ENCODE data around the gene RPTOR.

Gene RPTOR

DNA sequence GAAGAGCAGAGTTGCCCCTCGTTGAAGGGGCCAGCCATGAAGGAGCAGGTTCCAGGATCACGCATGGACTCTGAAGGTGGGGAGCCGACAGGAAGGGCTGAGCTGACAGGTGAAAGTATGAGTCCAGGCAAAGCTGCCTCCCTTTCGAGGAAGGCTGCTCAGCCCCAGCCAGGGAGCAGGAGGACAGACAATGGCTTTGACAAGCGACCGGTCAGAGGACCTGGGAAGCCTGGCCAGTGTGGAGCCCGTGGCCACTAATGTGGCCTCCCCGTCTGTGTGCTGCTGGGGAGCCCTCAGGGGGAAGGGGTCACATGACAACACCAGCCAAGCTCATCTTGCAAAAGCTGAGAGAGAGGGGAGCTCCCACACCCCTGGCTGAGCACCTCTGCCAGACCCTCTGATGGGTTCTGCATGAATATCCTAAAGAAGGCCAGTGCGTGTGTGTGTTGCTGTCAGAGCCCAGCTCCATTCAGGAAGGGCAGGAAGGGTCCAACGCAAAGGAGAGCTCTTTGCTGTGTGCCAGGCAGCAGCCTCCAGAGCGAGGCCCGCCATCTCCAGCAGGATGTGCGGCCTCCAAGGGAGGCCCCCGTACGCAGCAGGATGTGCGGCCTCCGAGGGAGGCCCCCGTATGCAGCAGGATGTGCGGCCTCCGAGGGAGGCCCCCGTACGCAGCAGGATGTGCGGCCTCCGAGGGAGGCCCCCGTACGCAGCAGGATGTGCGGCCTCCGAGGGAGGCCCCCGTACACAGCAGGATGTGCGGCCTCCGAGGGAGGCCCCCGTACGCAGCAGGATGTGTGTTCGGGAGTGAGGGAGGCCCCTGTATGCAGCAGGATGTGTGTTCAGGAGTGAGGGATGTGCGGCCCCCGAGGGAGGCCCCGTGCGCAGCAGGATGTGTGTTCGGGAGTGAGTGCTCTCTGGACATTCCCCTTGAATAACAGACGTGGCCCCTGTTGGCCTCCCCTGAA lies 344.9 kb downstream of the RPTOR start:
- peak; percentile 30 for DNase-seq

DNA sequence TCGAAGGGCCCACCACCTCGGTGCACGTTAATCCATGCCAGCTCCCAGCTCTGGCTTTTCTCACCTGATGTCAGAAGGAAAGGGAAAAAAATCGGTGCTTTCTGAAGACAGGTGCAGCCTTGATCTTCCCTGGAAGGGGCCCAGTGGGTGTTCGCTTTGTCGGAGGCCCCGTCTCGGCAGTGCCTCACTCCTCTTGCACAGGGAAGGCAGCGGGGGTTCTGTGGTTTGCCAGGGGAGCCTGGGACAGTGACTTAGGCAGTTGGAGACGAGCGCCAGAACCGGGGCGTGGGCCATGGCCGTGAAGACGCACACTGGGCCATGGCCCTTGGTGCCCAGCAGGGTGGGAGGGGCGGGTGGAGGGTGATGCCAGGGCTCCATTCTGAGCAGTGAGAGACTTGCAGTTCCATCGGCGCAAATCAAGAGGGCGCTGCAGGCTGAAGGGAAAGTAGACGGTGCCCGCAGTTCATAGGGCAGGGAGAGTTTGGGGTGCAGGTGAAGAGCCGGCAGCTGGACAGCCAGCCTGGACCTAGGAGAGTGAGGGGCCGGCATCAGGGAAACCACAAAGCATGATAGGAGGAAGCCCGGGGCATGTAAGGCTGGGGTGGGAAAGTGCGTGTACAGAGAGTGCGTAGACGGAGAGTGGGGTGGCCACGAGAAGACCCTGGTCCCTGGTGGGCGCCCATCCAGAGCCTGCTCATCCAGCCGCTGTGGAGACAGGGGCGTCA lies 345.7 kb downstream of the RPTOR start:
- DNase-seq = no peak

DNA sequence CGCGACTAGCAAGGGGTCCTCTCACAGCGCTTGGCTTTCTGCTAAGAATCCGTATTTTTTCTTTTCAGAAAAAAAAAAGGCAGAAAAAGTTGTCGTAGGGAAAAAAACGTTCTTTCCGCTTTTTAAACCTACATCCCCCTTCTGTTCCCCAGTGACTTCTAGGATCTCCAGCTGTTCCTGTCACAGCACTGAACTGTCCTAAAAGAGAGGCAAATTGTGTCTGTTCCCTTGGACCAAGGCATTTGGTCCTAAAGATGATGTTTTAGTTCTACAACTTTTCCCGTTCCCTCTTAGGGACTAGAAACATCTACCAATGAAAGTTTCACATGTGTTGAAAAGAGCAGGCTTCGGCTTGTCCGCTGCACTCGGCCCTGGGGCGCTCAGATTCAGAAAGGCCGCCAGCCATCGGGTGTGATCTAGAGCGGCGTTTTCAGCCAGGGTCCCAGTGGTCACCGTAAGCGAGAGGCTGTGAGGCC lies 346.3 kb downstream of the RPTOR start:
- DNase-seq = no peak

DNA sequence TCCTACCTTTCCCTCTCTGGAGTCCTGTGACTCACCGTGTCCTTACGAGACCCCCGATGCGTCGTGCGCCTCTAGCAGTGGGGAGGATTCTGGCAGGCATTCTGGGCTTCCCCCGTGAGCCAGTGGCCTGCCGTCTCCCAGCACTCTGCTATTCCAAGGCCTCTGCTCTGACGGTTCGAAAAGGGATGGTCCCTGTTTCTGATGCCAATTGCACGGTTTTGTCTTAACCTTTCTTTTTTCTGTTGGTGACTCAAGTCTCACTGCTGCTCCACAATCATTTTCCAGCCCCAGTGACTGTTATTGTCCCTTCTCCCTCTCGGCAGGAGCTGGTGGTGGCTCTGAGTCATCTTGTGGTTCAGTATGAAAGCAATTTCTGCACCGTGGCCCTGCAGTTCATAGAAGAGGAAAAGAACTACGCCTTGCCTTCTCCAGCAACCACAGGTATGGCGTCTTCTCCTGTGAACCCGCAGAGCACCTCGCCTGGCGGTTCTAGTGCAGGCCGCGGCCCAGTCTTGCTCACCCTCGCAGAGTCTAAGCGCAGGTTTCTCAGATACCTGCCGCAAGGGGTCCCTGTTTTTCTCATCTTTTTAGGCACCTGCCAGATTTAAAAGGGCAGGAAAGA lies 346.9 kb downstream of the RPTOR start:
- peak; percentile 70 for DNase-seq

DNA sequence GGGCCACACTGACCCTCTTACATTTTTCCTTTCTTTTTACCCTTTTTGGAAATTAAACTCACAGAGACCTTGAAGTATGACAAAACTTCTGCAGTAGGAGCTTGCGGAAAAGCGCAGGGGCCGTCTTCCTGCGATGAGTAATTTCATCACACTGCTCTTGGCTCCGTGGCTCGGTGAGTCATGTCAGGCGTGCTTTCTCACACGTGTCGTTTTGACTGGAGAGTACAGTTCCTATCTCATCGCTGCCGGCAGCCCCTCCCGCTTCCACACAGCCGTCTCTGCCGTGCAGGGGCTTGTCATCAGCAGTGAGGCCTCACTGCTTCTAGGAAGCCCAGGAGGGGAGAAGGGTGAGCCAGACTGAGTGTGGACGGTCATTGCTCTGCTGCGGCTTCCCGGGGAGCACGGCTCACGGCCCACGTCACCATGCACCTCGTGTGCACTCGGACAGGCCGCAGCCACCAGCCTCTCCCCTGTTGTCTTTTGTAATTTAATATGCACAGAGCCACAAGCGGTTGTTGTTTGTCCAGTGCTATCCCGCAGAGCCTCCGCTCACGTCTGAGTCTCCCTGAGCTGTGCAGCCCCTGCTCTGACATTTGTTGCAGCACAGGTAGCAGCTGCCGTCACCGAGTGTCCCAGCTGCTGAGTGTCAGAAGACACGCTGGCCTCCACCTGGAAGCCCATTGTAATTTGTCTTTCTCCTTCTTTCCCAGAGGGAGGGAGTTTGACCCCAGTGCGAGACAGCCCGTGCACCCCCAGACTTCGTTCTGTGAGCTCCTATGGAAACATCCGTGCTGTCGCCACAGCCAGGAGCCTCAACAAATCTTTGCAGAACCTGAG lies 347.6 kb downstream of the RPTOR start:
- peak; percentile 61 for DNase-seq

DNA sequence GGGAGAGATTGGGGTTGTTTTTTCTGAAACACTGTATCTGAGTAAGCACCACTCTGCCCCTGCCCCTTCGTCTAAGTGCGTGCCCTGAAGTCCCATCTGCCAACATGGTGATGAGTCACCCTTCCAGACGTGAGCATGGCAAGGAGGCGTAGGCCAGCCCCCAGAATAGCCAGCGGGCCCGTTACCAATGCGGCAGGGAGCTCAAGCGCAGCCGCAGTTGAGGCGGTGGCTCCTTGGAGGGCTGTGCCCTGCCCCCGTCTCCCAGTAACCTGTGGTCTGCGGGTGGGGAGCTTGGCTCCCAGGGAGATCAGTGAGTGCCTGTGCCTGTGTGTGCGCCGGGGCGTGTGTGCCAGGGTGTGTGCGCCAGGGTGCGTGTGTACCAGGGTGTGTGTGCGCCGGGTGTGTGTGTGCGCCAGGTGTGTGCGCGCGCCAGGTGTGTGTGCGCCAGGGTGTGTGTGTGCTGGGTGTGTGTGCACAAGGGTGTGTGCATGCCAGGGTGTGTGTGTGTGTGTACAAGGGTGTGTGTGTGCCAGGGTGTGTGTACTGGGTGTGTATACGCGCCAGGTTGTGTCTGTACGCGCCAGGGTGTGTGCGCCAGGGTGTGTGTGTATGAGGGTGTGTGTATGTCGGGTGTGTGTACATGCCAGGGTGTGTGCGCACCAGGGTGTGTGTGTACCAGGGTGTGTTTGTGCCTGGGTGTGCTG lies 348.4 kb downstream of the RPTOR start:
- DNase-seq = no peak

DNA sequence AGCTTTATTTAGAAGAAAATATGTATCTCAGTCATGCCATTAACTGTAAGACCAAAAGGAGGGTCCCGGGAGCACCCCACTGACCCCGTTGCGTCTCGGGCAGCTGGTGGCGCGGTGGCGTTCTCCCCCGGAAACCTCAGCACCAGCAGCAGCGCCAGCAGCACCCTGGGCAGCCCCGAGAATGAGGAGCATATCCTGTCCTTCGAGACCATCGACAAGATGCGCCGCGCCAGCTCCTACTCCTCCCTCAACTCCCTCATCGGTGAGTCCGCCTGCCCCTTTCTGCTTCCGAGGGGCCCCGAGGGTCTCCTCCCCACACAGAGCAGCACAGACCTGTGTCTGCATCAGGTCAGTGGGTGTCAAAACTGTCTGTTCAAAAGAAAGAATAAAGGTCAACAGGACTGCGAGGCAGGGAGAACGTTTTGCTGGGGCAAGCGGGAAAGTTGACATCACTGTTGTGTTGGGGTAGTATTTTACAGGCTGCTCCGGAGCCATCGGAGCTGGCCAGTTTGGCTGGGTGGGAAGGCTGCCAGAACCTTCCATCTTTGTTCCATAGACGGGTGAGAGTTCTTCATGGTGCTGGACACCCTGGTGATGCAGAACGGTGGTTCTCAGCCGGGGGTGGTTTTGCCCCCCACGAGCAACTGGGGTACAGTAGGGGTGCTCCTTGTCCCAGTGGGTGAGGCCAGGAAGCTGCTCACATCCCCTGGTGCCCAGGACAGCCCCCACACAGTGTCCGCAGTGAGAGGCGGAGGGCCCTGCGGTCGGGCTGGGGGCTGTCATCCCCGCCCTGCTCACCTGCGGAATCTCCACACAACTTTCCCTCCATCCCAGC lies 349.2 kb downstream of the RPTOR start:
- no peak for DNase-seq

DNA sequence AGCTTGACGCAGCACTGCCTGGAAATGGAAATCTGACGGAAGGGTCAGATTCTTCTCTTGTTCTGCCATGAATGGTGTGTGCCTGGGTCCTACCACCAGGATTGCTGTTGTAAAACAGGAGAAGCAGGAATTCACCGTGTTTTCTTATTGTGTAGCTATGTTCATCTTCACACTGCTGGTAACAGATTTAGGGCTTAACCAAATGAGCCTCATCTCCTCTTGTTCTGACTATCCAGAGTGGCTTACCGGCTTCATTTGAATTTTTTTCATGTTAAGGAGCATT lies 349.7 kb downstream of the RPTOR start:
- no peak for DNase-seq

DNA sequence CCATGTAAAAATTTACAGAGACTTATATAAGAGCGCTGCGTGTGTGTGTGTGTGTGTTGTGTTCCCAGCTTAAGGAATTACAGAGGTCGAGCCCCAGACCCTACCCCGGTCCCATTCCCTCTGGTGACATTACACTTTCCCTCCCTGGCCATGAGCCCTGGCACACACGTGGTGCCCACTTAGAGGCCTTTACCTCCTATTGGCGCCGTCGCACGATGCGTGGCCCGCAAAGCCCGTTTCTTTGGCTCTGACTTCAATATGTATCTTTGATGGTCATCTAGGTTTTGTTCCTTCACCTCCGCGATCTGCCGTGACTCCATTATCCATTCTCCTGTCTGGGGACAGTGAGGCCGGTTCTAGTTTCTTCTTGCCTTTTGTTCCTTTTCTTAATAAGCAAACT lies 350.1 kb downstream of the RPTOR start:
- DNase-seq = no peak

DNA sequence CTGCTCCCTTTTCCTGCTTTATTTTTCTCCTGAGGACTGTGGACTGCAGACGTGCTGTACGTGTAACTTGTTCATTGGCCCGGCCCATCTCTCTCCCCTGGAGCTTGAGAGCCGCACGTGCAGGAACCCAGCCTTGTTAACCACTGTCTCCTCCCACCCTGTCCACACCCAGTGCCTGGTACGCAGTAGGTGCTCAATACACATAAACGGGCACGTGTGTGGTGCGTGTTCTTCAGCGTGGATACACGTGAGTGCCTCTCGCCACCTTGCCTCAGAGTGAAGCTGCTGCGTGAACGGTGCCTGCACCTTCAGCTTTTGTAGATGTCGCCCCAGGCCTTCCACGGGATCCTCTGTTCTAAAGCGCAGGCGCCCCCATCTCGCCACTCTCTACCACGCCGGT lies 350.7 kb downstream of the RPTOR start:
- DNase-seq = no peak

DNA sequence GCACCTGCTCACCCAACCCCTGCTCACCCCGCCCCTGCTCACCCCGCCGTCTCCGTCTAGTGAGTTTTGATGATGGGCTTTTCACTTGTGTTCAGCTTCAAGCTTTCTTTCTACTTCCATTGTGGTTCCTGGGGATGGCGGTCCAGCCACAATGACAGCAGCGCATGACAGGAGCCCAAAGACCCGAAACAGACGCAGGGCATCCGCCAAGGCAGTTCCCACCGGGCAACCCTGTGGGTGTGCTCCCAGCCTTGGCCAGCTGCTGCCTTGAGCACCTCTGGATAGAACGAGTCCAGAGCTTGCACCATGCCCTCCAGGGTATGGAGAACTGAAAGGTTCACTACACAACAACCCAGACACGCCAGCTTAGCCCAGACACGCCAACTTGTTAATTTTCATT lies 354.1 kb downstream of the RPTOR start:
- no peak for DNase-seq

DNA sequence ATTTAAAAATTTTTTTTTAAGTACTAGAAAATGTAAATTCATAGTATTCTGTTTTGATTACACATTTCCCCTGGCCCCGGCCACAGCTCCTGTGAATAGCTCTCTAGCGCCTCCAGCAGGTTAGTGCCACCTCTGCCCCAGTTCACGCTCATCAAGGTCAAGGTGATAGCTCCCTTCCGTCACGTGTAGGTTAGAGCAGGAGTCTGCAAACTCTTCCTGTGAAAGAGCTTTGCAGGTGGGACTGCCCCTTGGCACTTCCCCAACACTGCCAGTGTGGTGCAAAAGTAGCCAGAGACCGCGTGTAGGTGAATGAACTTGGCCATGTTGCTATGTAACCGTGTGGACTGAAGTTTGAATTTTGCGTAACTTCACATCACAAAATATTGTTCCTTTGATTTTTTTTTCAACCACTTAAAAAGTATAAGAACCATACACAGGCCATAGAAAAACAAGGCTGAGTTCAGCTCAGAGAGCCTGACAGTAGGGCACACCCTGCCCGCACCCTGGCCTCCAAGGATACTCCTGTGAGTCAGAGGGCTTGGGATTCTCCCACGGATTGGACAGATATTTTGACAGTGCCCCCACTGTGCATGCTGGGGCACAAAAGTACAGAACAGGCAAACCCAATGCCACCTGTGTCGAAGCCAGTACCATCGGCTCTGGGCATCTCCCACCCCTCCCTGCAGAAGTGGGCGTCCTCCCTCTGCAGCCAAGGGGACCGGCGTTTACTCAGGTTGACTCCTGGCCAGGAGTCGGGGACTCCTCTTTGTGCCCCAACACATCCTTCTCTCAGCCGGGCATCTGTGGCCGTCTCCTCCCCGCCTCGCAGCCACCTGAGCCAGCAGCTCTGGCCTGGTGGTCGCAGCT lies 355.0 kb downstream of the RPTOR start:
- peak; percentile 81 for DNase-seq

DNA sequence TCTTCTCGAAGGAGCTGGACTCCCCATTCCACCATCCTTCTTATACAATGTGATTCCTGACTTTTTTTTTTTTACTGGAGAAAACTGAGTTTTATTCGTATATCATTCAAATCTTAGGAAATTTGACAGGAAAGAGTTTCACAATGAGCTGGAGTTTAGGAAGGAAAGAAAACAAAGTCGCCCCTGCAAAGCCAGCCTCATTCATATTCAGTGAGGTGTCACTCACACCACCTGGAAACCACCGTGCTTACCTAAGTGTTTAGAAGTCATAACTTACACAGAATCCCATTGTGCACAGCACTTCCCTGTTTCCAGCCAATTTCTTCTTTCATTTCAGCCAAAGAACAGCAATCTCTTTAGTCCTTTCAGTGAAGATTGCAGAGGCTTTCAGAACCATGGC lies 356.7 kb downstream of the RPTOR start:
- DNase-seq = no peak

DNA sequence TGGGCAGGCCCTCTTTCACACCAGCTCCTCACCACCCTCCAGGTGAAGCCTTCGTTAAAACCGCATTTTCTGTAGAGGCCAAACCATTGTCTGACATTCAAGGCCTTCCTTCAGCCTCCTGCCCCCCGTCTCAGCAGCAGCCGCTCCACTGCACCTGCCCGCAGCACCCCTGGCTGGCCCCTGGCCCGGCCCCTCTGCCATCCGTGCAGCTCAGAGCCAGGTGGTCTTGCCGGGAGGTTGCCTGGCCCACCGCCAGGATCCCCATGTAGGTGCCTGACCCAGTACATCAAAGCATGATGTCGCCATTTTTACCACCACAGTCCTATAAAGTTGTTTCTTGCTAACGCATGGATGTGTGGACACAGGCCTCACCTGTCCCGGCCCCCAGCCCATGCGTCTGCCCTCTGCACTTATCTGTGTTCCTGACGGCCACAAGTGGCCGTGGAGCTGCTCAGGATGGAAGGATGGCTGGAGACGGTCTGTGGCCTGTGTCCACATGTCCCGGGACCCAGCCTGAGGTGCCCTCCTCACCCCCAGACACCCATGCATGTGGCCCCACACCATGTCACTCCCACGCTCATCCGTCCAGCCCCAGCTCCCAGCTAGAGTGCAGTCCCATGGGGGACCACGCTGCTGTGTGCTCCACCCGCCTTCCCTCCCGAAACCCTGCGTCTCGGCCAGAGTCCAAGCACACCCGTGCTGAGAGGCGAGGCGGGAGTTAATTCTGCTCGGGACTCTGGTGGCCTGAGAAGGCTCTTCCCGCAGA lies 357.7 kb downstream of the RPTOR start:
- DNase-seq = no peak

DNA sequence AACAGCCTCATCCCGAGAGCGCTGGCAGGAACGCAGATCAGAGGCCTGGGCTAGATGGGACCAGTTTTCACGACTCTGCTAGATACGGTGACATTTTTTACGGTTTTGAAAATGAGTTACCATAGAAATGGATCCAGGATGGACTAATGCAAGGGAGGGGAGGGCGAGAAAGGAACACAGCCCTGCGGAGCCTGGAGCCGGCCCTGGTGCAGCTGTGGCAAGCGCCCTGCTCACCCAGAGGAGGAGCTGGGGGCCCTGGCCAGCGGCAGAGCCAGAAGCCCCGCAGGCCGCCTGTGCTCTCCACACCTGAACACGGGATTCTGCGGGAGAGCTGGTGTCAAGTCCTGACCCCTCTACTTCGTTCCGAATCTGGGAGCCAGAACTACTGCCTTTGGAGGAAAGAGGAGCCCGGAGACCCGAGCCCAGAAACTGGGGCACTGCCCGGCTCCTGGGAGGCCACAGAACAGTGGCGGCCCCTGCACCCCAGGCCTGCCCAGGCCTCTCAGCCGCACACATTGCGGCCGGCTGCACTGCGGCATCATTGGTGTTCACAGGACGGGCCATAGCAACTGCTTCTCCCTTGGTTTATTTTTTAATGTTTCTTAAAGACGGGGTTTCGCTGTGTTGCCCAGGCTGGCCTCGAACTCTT lies 358.4 kb downstream of the RPTOR start:
- no peak for DNase-seq

DNA sequence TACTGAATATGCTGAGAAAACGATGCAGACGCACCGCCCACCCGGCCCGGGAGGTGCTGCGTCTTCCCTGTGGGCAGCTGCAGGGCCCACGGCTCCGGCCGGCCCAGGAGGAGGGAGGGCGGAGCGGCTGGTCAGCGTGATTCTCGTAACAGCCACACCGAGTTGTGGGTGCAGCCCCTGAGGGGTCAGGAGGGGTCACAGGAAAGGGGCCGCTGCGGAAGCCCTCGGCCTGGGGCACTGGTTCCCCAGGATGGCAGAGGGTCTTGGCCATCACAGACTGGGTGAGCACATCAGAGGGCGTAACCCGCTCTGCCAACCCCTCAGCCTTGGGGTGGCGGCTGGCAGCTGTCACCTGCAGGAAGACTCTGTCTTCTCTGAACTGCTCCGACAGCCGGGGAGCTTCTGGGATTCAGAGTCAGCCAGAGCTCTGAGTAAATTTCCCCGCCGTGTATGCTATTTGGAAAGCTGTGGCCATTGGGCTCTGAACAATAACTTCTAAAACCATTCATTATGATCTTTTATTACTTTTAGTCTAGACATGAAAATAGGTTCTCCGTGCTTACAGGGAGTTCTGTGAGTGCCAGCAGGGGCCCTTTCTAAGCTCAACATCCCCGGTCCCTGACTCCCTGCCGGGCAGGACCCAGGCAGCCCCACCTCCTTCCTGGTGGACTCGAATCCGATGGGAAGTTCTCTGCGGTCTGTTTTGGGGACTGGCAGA lies 359.6 kb downstream of the RPTOR start:
- no peak for DNase-seq

DNA sequence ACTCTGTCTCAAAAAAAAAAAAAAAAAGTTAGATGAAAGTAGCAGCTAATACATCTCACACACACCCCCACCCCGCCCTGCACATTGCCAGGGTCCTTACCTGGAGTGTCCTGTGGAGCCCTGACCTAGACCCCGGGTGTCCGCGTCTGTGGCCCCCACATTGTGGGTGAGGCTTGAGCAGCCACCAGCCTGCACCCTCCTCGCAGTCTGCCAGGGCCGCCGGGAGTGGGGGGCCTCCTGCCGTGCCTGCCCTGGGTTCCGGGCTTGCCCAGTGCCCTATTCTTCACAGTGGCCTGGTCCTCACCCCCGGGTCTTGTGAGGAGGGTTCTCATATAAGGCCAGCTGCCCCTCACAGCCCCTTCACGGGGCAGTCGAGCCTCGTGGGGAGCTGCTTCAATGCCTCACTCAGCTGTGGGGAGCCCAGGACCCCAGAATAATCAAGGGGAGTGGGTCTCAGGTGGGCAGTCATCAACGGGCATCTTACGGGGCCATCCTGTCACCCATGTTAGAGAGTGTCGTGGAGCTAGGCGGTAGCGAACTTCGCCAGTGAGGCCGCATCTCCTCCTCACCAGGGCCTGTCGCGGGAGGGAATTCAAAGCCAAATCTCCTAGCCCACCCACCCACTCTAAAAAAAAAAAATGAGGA lies 361.1 kb downstream of the RPTOR start:
- no peak for DNase-seq
